Mesenchymal stem cell (in vitro differentiated cells and primary cell): ENCODE results near the gene ADH1C.

ENCODE experiments used
- DNase-seq: peaks from one replicate; pipeline ENCODE4 v3.0.0-alpha.2; 2013
- H2AFZ ChIP-seq: one replicate; pipeline ENCODE4 v1.6.1; 2013; ENCODE audit warnings: low read depth, mild to moderate bottlenecking, control low read depth, inconsistent platforms, low read length, moderate library complexity
- H2AK5ac ChIP-seq: 2 replicates; pipeline ENCODE4 v1.6.1; 2013; ENCODE audit warnings: low read length, moderate library complexity, mild to moderate bottlenecking, inconsistent platforms; ENCODE audit not compliant: severe bottlenecking
- H2BK120ac ChIP-seq: one replicate; pipeline ENCODE4 v1.6.1; 2013; ENCODE audit warnings: low read depth, mild to moderate bottlenecking, inconsistent platforms, low read length, moderate library complexity
- H2BK12ac ChIP-seq, 2 experiments: one replicate each; pipeline ENCODE4 v1.6.1; 2013; ENCODE audit warnings: inconsistent platforms in 2 of 2, low read length in 2 of 2, mild to moderate bottlenecking in 2 of 2, moderate library complexity in 2 of 2, control low read depth in 1 of 2
- H2BK15ac ChIP-seq: one replicate; pipeline ENCODE4 v1.6.1; 2013; ENCODE audit warnings: mild to moderate bottlenecking, low read depth, inconsistent platforms; ENCODE audit not compliant: poor library complexity, severe bottlenecking
- H2BK5ac ChIP-seq: 2 replicates; pipeline ENCODE4 v1.6.1; 2013; ENCODE audit warnings: low read depth, mild to moderate bottlenecking, low read length, control low read depth, inconsistent platforms; ENCODE audit not compliant: poor library complexity, severe bottlenecking
- H3K14ac ChIP-seq, 2 experiments: one replicate each; pipeline ENCODE4 v1.6.1; 2013; ENCODE audit warnings: inconsistent platforms in 2 of 2, low read length in 2 of 2, control low read depth in 1 of 2, mild to moderate bottlenecking in 1 of 2, moderate library complexity in 1 of 2
- H3K18ac ChIP-seq, 2 experiments: one replicate each; pipeline ENCODE4 v1.6.1; 2013; ENCODE audit warnings: inconsistent platforms in 2 of 2, low read length in 2 of 2, control low read depth in 1 of 2, low read depth in 1 of 2, mild to moderate bottlenecking in 1 of 2
- H3K23ac ChIP-seq, 2 experiments: one replicate each; pipeline ENCODE4 v1.6.1; 2013; ENCODE audit warnings: inconsistent platforms in 2 of 2, low read length in 2 of 2, mild to moderate bottlenecking in 2 of 2, moderate library complexity in 2 of 2, control low read depth in 1 of 2
- H3K27ac ChIP-seq: 2 replicates; pipeline ENCODE4 v1.5.1; 2013; ENCODE audit warnings: mild to moderate bottlenecking, moderate library complexity, low read length, control low read depth, inconsistent platforms; ENCODE audit not compliant: poor library complexity, severe bottlenecking
- H3K27me3 ChIP-seq, 2 experiments: 2 replicates each; pipeline versions ENCODE4 v1.6.1 to v1.7.0; 2013; ENCODE audit warnings: low read length in 2 of 2, mild to moderate bottlenecking in 2 of 2, moderate library complexity in 2 of 2, control low read depth in 1 of 2, inconsistent platforms in 1 of 2; ENCODE audit not compliant: control insufficient read depth in 1 of 2, insufficient read depth in 1 of 2
- H3K36me3 ChIP-seq, 2 experiments: 2 replicates each; pipeline versions ENCODE4 v1.6.1 to v1.7.0; 2013; ENCODE audit warnings: low read length in 2 of 2, control low read depth in 1 of 2, inconsistent platforms in 1 of 2, low read depth in 1 of 2, mild to moderate bottlenecking in 1 of 2; ENCODE audit not compliant: insufficient read depth in 2 of 2, control insufficient read depth in 1 of 2
- H3K4ac ChIP-seq, 2 experiments: one replicate each; pipeline ENCODE4 v1.6.1; 2013; ENCODE audit warnings: inconsistent platforms in 2 of 2, low read length in 2 of 2, mild to moderate bottlenecking in 2 of 2, moderate library complexity in 2 of 2, control low read depth in 1 of 2, low read depth in 1 of 2
- H3K4me1 ChIP-seq: 2 replicates; pipeline ENCODE4 v1.6.1; 2013; ENCODE audit warnings: low read depth, low read length, control low read depth; ENCODE audit not compliant: control insufficient read depth, insufficient read depth
- H3K4me2 ChIP-seq: 2 replicates; pipeline ENCODE4 v1.6.1; 2013; ENCODE audit warnings: low read length, mild to moderate bottlenecking, inconsistent platforms; ENCODE audit not compliant: poor library complexity, severe bottlenecking
- H3K4me3 ChIP-seq, 2 experiments: 2 replicates each; pipeline versions ENCODE4 v1.5.1 to v1.7.0; 2013; ENCODE audit warnings: low read length in 2 of 2, mild to moderate bottlenecking in 2 of 2, control low read depth in 1 of 2, low read depth in 1 of 2; ENCODE audit not compliant: insufficient read depth in 1 of 2
- H3K79me1 ChIP-seq: replicated peaks from 2 replicates; pipeline ENCODE4 v1.6.1; 2013; ENCODE audit warnings: mild to moderate bottlenecking, control low read depth, low read length, inconsistent platforms; ENCODE audit not compliant: poor library complexity, severe bottlenecking
- H3K9ac ChIP-seq: 2 replicates; pipeline ENCODE4 v1.7.0; 2013; ENCODE audit warnings: mild to moderate bottlenecking, low read length, moderate library complexity
- H3K9me3 ChIP-seq: 2 replicates; pipeline ENCODE4 v1.7.0; 2013; ENCODE audit warnings: mild to moderate bottlenecking, low read length; ENCODE audit not compliant: control insufficient read depth
- H4K8ac ChIP-seq: one replicate; pipeline ENCODE4 v1.6.1; 2013; ENCODE audit warnings: inconsistent platforms, mild to moderate bottlenecking, low read length, moderate library complexity
- H4K91ac ChIP-seq: one replicate; pipeline ENCODE4 v1.6.1; 2013; ENCODE audit warnings: mild to moderate bottlenecking, low read length, inconsistent platforms
- WGBS: methylation state at CpG from one replicate; pipeline ENCODE4 v1.1.7; 2013; ENCODE audit warnings: mixed read lengths; 5-methylcytosine and 5-hydroxymethylcytosine counted together

The ADH1C gene

GRCh38 chr4:99300934-99301333 lies 51.6 kb downstream of the ADH1C start:
- Histone ChIP-seq H2BK15ac (no peak overlapping the region), H2AFZ (no peak overlapping the region), H3K27me3 (no peaks in the 10 kb centered on the region), H2BK5ac (no peak overlapping the region), H3K27ac (peak overlapping the region; percentile 38), H3K9me3 (peaks cover 5% of the 10 kb centered on the region), H3K18ac (no peak overlapping the region), H4K91ac (no peak overlapping the region), H3K14ac (no peak overlapping the region), H2BK120ac (no peak overlapping the region), H3K4me1 (peaks cover 2% of the 10 kb centered on the region), H3K79me1 (no peaks in the 10 kb centered on the region), H3K36me3 (no peaks in the 10 kb centered on the region), H3K9ac (peak overlapping the region; percentile 53), H3K23ac (no peak overlapping the region), H3K4me2 (no peak overlapping the region), H2BK12ac (no peak overlapping the region), H4K8ac (no peak overlapping the region), H3K4ac (no peak overlapping the region), H3K4me3 (no peak overlapping the region), H2AK5ac (no peak overlapping the region)
- 30% methylated on average over 3 of the region's 4 CpGs for WGBS
- DNase-seq = peak; percentile 84

DNA sequence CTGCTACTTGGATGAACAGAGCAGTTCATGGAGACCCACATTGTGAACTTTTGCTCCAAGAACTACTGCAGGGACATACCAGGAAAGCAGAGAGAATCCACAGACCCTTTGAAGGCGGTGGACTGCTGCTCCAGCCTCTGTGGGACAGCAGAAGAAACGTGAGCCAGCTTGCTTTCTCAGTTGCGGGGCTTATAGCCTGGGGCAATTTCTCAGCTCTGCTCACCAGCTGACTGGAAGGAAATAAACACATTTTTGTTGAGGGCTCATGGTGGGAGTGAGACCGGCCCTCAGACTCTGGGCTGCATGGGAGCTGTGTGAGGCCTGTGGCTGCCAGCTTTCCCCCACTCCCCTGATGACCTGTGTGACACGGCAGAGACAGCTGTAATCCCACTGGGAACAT lies 59.2 kb downstream of the ADH1C start:
- no peak overlapping the region for H3K18ac ChIP-seq
- H3K36me3 ChIP-seq = peaks cover 0 to 3% of the 10 kb centered on the region in 2 experiments
- H2BK12ac ChIP-seq = no peak overlapping the region
- no peak overlapping the region for H3K4me2 ChIP-seq
- H4K8ac ChIP-seq = no peak overlapping the region
- WGBS = 68% methylated on average over 5 of the region's 5 CpGs
- H3K79me1 ChIP-seq = no peaks in the 10 kb centered on the region
- no peak overlapping the region for H2AFZ ChIP-seq
- no peaks in the 10 kb centered on the region for H3K4me1 ChIP-seq
- H2BK5ac ChIP-seq = no peak overlapping the region
- no peak overlapping the region for H3K14ac ChIP-seq
- H3K4ac ChIP-seq = no peak overlapping the region
- no peak overlapping the region for H3K9ac ChIP-seq
- no peak overlapping the region for H2BK120ac ChIP-seq
- H2AK5ac ChIP-seq = no peak overlapping the region
- no peak overlapping the region for H3K27ac ChIP-seq
- H3K27me3 ChIP-seq = no peaks in the 10 kb centered on the region
- DNase-seq = no peak
- no peak overlapping the region for H3K23ac ChIP-seq
- H3K9me3 ChIP-seq = peaks cover 18% of the 10 kb centered on the region
- H2BK15ac ChIP-seq = no peak overlapping the region
- no peak overlapping the region for H3K4me3 ChIP-seq
- H4K91ac ChIP-seq = no peak overlapping the region

DNA sequence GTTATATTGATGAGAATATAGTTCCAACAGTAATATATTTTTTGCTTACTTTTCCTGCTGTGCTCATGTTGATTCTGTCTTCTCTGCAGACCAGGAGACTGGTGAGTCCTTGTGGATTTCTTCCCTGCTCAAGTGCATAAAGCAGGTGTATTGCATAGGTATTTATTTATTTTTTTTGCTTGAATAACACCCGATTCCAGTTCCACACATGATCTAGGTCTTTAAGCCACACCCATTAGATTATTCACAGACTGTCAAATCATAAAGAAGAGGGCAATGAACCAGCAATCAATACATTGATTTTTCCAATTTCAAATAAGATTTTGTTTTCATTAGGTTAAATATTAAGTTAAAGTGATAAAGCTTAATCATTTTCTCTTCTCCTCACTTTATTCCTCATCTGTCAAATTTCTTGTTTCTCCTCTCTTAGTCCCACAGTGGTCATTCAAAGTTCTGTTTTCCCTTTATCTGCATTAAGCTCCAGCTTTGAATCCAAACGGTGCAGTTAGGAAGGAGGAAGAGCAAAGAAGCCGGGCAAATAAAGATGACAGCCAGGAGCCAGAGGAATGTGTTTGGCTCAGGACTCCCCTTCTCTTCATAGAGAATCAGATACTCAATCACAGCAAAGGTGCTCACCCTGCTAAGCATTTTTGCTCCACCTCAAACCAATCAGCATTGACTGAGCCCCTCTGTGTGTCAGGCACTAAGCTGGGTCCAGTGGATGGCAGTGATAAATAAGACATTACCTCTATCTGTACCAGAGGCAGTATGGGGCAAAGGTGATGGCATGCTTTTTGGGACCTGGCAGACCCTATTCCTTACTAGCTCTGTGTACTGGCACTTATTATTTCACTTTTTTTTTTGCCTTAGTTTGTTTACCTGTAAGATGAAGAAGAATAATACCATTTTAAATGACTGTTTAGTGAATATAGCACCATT lies 61.4 kb downstream of the ADH1C start, which contains the start of gene ADH1A:
ADH1A (minus strand) TSS at position 138 of the 939 bp plus-strand sequence; CDS start at position 67, 71 bp downstream.
- 80% methylated on average over 2 of the region's 3 CpGs for WGBS
- DNase-seq = no peak
- Histone ChIP-seq H2AK5ac (no peak within 1 kb of the TSS), H3K18ac (no peak within 1 kb of the TSS), H2BK120ac (no peak within 1 kb of the TSS), H3K79me1 (no peaks in the 10 kb centered on the region), H3K27ac (no peak within 1 kb of the TSS), H3K9ac (no peak within 1 kb of the TSS), H2BK5ac (no peak within 1 kb of the TSS), H3K36me3 (peaks cover 0 to 3% of the 10 kb centered on the region in 2 experiments), H4K8ac (no peak within 1 kb of the TSS), H3K4ac (no peak within 1 kb of the TSS), H3K9me3 (peaks cover 13% of the 10 kb centered on the region), H3K27me3 (no peaks in the 10 kb centered on the region), H3K4me2 (no peak within 1 kb of the TSS), H2BK12ac (no peak within 1 kb of the TSS), H4K91ac (no peak within 1 kb of the TSS), H3K4me3 (no peak within 1 kb of the TSS), H2AFZ (no peak within 1 kb of the TSS), H3K23ac (no peak within 1 kb of the TSS), H3K14ac (no peak within 1 kb of the TSS), H2BK15ac (no peak within 1 kb of the TSS), H3K4me1 (no peaks in the 10 kb centered on the region)
